ENCODE data around the gene CDK16.

The CDK16 gene

DNA sequence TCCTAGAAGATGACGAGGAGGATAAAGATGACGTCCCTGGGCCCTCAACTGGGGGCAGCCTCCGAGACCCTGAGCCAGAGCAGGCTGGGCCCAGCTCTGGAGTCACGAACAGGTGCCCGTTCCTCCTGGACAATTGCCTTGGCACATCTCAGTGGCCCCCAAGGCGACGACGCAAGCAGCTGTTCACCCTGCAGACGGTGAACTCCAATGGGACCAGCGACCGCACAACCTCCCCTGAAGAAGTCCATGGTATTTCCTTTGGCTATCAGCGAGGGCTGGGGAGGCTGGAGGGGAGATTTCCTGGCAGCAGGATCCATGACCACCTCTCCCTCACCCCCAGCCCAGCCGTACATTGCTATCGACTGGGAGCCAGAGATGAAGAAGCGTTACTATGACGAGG, 26.2 kb downstream of the CDK16 start:
- H2BK12ac ChIP-seq (ENCODE audit: low read length): no peak overlapping the region
- WGBS (ENCODE audit: extremely low coverage, insufficient coverage, insufficient read length): no CpG with 5 or more reads among the region's 16 CpGs
- DNase-seq: no peak
- no peak overlapping the region for H3K4me2 ChIP-seq (ENCODE audit: low read length)
- no peak overlapping the region for H4K12ac ChIP-seq (ENCODE audit: low read depth, low read length)
- peaks cover 66% of the 10 kb centered on the region in 2 experiments for H3K36me3 ChIP-seq (ENCODE audit: control insufficient read depth in 1 of 2, insufficient read depth in 2 of 2, low read length in 2 of 2)
- H3K79me1 ChIP-seq (ENCODE audit: low read length): no peaks in the 10 kb centered on the region
- no peak overlapping the region for H3K9ac ChIP-seq (ENCODE audit: low read length)
- no peak overlapping the region for H3K4ac ChIP-seq (ENCODE audit: low read depth, low read length)
- H3K4me1 ChIP-seq (ENCODE audit: control insufficient read depth in 1 of 2, insufficient read depth in 2 of 2, low read length in 2 of 2): no peaks in the 10 kb centered on the region
- no peak overlapping the region for H2BK5ac ChIP-seq (ENCODE audit: low read depth, low read length, poor library complexity)
- no peak overlapping the region for H3K14ac ChIP-seq (ENCODE audit: low read length)
- H2AK5ac ChIP-seq (ENCODE audit: low read length): no peak overlapping the region
- H3K27me3 ChIP-seq (ENCODE audit: insufficient read depth, low read length): no peaks in the 10 kb centered on the region
- no peak overlapping the region for H3K18ac ChIP-seq (ENCODE audit: low read length)
- no peaks in the 10 kb centered on the region for H3K79me2 ChIP-seq (ENCODE audit: control insufficient read depth, insufficient read depth, low read length, poor library complexity)
- no peaks in the 10 kb centered on the region for H3K9me3 ChIP-seq (ENCODE audit: insufficient read depth, low read depth, low read length)
- H4K91ac ChIP-seq (ENCODE audit: low read depth, low read length): no peak overlapping the region
- no peak overlapping the region for H2BK120ac ChIP-seq (ENCODE audit: insufficient read depth, low read length, poor library complexity)
- no peak overlapping the region for H3K23ac ChIP-seq (ENCODE audit: low read length)
- H3K27ac ChIP-seq (ENCODE audit: low read depth, low read length): no peak overlapping the region
- no peak overlapping the region for H2AFZ ChIP-seq (ENCODE audit: insufficient read depth, low read length, poor library complexity)
- H4K8ac ChIP-seq (ENCODE audit: low read depth, low read length): no peak overlapping the region
- no peak overlapping the region for H3K4me3 ChIP-seq (ENCODE audit: low read depth, low read length)

DNA sequence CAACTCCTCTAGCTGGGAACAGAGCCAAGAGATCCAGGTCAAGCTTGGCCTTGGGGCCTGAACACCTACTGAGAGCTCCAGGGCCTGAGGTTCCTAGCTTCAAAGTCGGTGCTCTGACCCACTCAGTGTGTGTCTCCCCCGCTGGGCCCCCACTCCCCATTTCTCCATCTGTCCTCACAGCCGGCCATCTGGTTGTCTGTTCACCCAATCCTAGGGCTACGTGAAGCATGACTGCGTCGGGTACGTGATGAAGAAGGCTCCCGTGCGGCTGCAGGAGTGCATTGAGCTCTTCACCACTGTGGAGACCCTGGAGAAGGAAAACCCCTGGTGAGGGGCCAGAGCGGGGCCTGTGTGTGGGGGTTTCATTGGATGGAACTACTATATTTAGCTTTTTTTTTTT, 26.7 kb downstream of the CDK16 start:
- no peak overlapping the region for H3K4ac ChIP-seq (ENCODE audit: low read depth, low read length)
- H3K36me3 ChIP-seq (ENCODE audit: control insufficient read depth in 1 of 2, insufficient read depth in 2 of 2, low read length in 2 of 2): peaks cover 61% of the 10 kb centered on the region in 2 experiments
- no peak overlapping the region for H3K9ac ChIP-seq (ENCODE audit: low read length)

DNA sequence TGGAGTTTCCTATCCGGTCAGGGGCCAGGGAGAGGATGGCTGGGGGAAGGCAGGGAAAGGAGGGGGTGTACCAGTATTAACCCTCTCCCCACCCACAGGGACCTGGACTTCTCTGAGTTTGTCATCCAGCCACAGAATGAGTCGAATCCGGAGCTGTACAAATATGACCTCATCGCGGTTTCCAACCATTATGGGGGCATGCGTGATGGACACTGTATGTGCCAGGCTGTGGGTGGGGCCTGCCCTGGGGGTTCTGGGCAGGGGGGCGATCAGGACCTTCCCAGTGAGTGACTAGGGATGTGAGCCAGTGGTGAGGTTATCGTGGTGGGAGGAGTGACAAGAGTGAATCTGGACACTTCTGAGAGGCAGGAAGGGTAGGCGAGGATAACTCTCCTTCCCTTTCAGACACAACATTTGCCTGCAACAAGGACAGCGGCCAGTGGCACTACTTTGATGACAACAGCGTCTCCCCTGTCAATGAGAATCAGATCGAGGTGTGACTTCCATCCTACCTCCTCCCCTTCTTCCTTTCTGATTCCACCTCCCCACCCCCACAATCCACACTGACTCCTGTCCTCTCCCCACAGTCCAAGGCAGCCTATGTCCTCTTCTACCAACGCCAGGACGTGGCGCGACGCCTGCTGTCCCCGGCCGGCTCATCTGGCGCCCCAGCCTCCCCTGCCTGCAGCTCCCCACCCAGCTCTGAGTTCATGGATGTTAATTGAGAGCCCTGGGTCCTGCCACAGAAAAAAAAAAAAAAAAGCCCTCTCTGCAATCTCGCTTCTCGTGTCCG, 28.9 kb downstream of the CDK16 start:
- Histone ChIP-seq H3K4me3 (ENCODE audit: low read depth, low read length) (no peak overlapping the region), H3K27me3 (ENCODE audit: insufficient read depth, low read length) (no peaks in the 10 kb centered on the region), H3K79me1 (ENCODE audit: low read length) (no peaks in the 10 kb centered on the region), H3K4ac (ENCODE audit: low read depth, low read length) (no peak overlapping the region), H2BK5ac (ENCODE audit: low read depth, low read length, poor library complexity) (no peak overlapping the region), H2AK5ac (ENCODE audit: low read length) (no peak overlapping the region), H3K9ac (ENCODE audit: low read length) (no peak overlapping the region), H3K36me3 (ENCODE audit: control insufficient read depth in 1 of 2, insufficient read depth in 2 of 2, low read length in 2 of 2) (peaks cover 38 to 41% of the 10 kb centered on the region in 2 experiments), H4K12ac (ENCODE audit: low read depth, low read length) (no peak overlapping the region), H3K27ac (ENCODE audit: low read depth, low read length) (no peak overlapping the region), H3K9me3 (ENCODE audit: insufficient read depth, low read depth, low read length) (no peaks in the 10 kb centered on the region), H2AFZ (ENCODE audit: insufficient read depth, low read length, poor library complexity) (no peak overlapping the region), H3K4me1 (ENCODE audit: control insufficient read depth in 1 of 2, insufficient read depth in 2 of 2, low read length in 2 of 2) (no peaks in the 10 kb centered on the region), H3K14ac (ENCODE audit: low read length) (no peak overlapping the region), H3K23ac (ENCODE audit: low read length) (no peak overlapping the region), H4K8ac (ENCODE audit: low read depth, low read length) (no peak overlapping the region), H2BK120ac (ENCODE audit: insufficient read depth, low read length, poor library complexity) (no peak overlapping the region), H3K4me2 (ENCODE audit: low read length) (no peak overlapping the region), H3K18ac (ENCODE audit: low read length) (no peak overlapping the region), H2BK12ac (ENCODE audit: low read length) (no peak overlapping the region), H4K91ac (ENCODE audit: low read depth, low read length) (no peak overlapping the region), H3K79me2 (ENCODE audit: control insufficient read depth, insufficient read depth, low read length, poor library complexity) (no peaks in the 10 kb centered on the region)
- DNase-seq: no peak
- no CpG with 5 or more reads among the region's 23 CpGs for WGBS (ENCODE audit: extremely low coverage, insufficient coverage, insufficient read length)

More for the DNA sequence above, 26.7 kb downstream of the CDK16 start:
- Histone ChIP-seq H3K27me3 (ENCODE audit: insufficient read depth, low read length) (no peaks in the 10 kb centered on the region), H2AK5ac (ENCODE audit: low read length) (no peak overlapping the region), H3K79me1 (ENCODE audit: low read length) (no peaks in the 10 kb centered on the region), H3K79me2 (ENCODE audit: control insufficient read depth, insufficient read depth, low read length, poor library complexity) (no peaks in the 10 kb centered on the region), H4K8ac (ENCODE audit: low read depth, low read length) (no peak overlapping the region), H3K4me1 (ENCODE audit: control insufficient read depth in 1 of 2, insufficient read depth in 2 of 2, low read length in 2 of 2) (no peaks in the 10 kb centered on the region), H2BK5ac (ENCODE audit: low read depth, low read length, poor library complexity) (no peak overlapping the region), H3K4me3 (ENCODE audit: low read depth, low read length) (no peak overlapping the region), H3K9me3 (ENCODE audit: insufficient read depth, low read depth, low read length) (no peaks in the 10 kb centered on the region), H2BK120ac (ENCODE audit: insufficient read depth, low read length, poor library complexity) (no peak overlapping the region), H3K14ac (ENCODE audit: low read length) (no peak overlapping the region), H3K4me2 (ENCODE audit: low read length) (no peak overlapping the region), H2AFZ (ENCODE audit: insufficient read depth, low read length, poor library complexity) (no peak overlapping the region), H3K18ac (ENCODE audit: low read length) (no peak overlapping the region), H2BK12ac (ENCODE audit: low read length) (no peak overlapping the region), H3K23ac (ENCODE audit: low read length) (no peak overlapping the region), H4K91ac (ENCODE audit: low read depth, low read length) (no peak overlapping the region), H3K27ac (ENCODE audit: low read depth, low read length) (no peak overlapping the region), H4K12ac (ENCODE audit: low read depth, low read length) (no peak overlapping the region)
- no peak for DNase-seq
- WGBS (ENCODE audit: extremely low coverage, insufficient coverage, insufficient read length): no CpG with 5 or more reads among the region's 10 CpGs

DNA sequence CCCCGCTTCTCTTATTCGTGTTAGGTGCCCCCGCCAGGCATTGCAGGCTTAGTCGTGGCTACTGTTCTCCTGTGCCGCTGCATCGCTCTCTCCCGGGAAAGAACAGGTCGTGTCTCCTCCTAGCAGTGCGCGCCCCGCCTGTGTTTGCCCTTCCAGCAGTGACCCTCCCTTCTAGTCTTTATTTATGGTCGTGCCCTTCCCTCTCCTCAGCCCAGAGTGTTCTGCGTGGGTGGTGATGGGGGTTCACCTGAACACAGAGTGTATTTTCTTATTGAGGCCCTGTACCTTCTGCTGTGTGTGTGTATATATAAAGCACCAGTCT, 29.5 kb downstream of the CDK16 start:
- Histone ChIP-seq H3K79me2 (ENCODE audit: control insufficient read depth, insufficient read depth, low read length, poor library complexity) (no peaks in the 10 kb centered on the region), H3K4me3 (ENCODE audit: low read depth, low read length) (no peak overlapping the region)
- no CpG with 5 or more reads among the region's 13 CpGs for WGBS (ENCODE audit: extremely low coverage, insufficient coverage, insufficient read length)

More for the DNA sequence above, 29.5 kb downstream of the CDK16 start:
- Histone ChIP-seq H3K79me1 (ENCODE audit: low read length) (no peaks in the 10 kb centered on the region), H3K9me3 (ENCODE audit: insufficient read depth, low read depth, low read length) (no peaks in the 10 kb centered on the region), H3K9ac (ENCODE audit: low read length) (no peak overlapping the region), H2AFZ (ENCODE audit: insufficient read depth, low read length, poor library complexity) (no peak overlapping the region), H3K4ac (ENCODE audit: low read depth, low read length) (no peak overlapping the region), H3K14ac (ENCODE audit: low read length) (no peak overlapping the region), H3K23ac (ENCODE audit: low read length) (no peak overlapping the region), H3K18ac (ENCODE audit: low read length) (no peak overlapping the region), H3K27ac (ENCODE audit: low read depth, low read length) (no peak overlapping the region), H3K27me3 (ENCODE audit: insufficient read depth, low read length) (no peaks in the 10 kb centered on the region), H3K36me3 (ENCODE audit: control insufficient read depth in 1 of 2, insufficient read depth in 2 of 2, low read length in 2 of 2) (peaks cover 35 to 37% of the 10 kb centered on the region in 2 experiments), H2BK12ac (ENCODE audit: low read length) (no peak overlapping the region), H4K8ac (ENCODE audit: low read depth, low read length) (no peak overlapping the region), H2BK120ac (ENCODE audit: insufficient read depth, low read length, poor library complexity) (no peak overlapping the region), H3K4me2 (ENCODE audit: low read length) (no peak overlapping the region), H2BK5ac (ENCODE audit: low read depth, low read length, poor library complexity) (no peak overlapping the region), H4K12ac (ENCODE audit: low read depth, low read length) (no peak overlapping the region), H4K91ac (ENCODE audit: low read depth, low read length) (no peak overlapping the region), H3K4me1 (ENCODE audit: control insufficient read depth in 1 of 2, insufficient read depth in 2 of 2, low read length in 2 of 2) (no peaks in the 10 kb centered on the region), H2AK5ac (ENCODE audit: low read length) (no peak overlapping the region)
- no peak for DNase-seq

All from trophoblast cell (in vitro differentiated cells and primary cell).